Breast epithelium (tissue), 4 donors: ENCODE measurements around the gene MRTFA. TPM values are rescaled to one million over a fixed set of nuclear protein-coding genes. Genes with fewer than 3 reads are reported as not detected.

Experiments used
- DNase-seq, 2 donors: peaks; one replicate each; pipeline ENCODE4 v3.0.0-alpha.2; 2019; ENCODE audit warnings: low spot score in 2 of 2
- H3K27ac ChIP-seq, 2 donors: fragments of 200-600 bp; sonication (generic) in 1 of 2; one replicate each; pipeline ENCODE4 v1.5.1; 2016 to 2019; ENCODE audit warnings: mild to moderate bottlenecking in 1 of 2
- H3K27me3 ChIP-seq, 2 donors: fragments of 200-600 bp; sonication (generic) in 1 of 2; one replicate each; pipeline versions ENCODE4 v1.5.1 to v1.6.0; 2017 to 2019; ENCODE audit warnings: control low read depth in 1 of 2, mild to moderate bottlenecking in 1 of 2
- H3K36me3 ChIP-seq: fragments of 200-600 bp; one replicate; pipeline ENCODE4 v1.5.1; 2019
- H3K4me1 ChIP-seq, 2 donors: fragments of 200-600 bp; sonication (generic); one replicate each; pipeline ENCODE4 v1.5.1; 2016 to 2019; ENCODE audit warnings: control low read depth in 1 of 2
- H3K4me3 ChIP-seq, 3 donors: fragments of 200-600 bp; sonication (generic); 1 replicate in 2 of 3; 2 replicates in 1 of 3; pipeline ENCODE4 v1.5.1; 2016 to 2019; ENCODE audit warnings: mild to moderate bottlenecking in 3 of 3, moderate library complexity in 2 of 3
- H3K9me3 ChIP-seq, 2 donors: fragments of 200-600 bp; sonication (generic) in 1 of 2; one replicate each; pipeline ENCODE4 v1.5.1; 2016 to 2019; ENCODE audit warnings: control low read depth in 1 of 2
- CTCF ChIP-seq, 3 donors: fragments of 450-650 bp; IDR thresholded peaks; one replicate each; pipeline ENCODE4 v1.5.1; 2016 to 2017; ENCODE audit warnings: antibody characterized with exemption in 3 of 3, mild to moderate bottlenecking in 3 of 3, moderate library complexity in 3 of 3
- POLR2A ChIP-seq: fragments of 450-650 bp; IDR thresholded peaks from one replicate; pipeline ENCODE4 v1.6.1; 2016; ENCODE audit warnings: antibody characterized with exemption, mild to moderate bottlenecking, moderate library complexity
- POLR2AphosphoS5 ChIP-seq, 3 donors: sonication (generic); formaldehyde crosslinking; IDR thresholded peaks; one replicate each; pipeline ENCODE4 v1.6.1; 2017; ENCODE audit warnings: antibody characterized with exemption in 3 of 3
- intact Hi-C: fragments of 100-400 bp; cut with DNase I; formaldehyde crosslinking; loops from one replicate; pipeline ENCODE4 v1.15.1; 2023; ENCODE audit warnings: low total_unique reads
- total RNA-seq, 3 donors: library from RNA; depleted of rRNA; stranded (reverse); fragments of >200 nt; gene quantifications; one replicate each; pipeline ENCODE4 v1.1.0, GENCODE V29; 2016

The MRTFA gene
- 10 to 100 TPM; 47.0 to 69.2 (median 65.7) TPM for total RNA-seq

DNA sequence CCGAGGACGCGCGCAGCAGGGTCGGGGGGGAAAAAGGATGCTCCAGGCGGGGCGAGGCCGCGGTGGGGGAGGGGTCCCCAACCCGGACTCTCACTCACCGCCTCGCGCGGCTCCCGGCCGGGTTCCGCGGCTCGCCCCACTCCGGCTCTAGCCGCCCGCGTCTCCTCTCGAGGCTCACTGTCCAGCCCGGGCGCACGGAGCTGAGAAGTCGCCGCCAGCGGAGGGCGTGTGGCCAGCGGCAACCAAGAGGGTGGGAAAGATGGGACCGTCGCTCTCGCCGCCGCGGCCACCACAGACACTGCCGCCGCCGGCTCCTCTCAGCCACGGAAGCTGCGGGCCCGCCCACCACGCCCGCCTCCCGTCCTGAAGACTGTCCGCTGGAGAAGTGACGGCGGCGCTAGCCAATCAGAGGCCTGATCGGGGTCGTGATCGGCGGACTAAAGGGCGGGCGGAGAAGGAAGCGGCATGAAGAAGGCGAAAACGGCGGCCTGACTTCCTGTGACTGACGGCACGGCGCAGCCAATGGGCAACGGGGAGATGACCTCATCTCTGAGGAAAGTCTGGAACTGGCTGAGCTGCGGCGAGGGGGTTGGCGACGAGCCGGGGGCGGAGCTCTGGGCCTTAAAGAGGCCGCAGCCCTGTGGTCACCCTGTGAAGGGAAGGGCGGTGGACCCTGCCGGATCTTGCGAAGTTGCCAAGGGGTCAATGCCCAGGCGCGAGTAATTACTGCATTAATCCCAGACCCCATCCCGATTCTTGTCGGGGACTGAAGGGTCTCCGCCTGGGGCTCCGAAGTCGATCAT, at the start of gene MRTFA:
TSS of gene MRTFA (minus strand) at position 340 of the 803 bp plus-strand sequence.
- TF ChIP-seq POLR2AphosphoS5 (IDR thresholded peaks at IDR 0.05), result peak; percentile 89 to 98 (median 89)
- peak in 1 of 3 donors; percentile 11 for TF ChIP-seq CTCF (IDR thresholded peaks at IDR 0.05)
- peak; percentile 94 for TF ChIP-seq POLR2A
- Histone ChIP-seq H3K9me3 (no peaks in the 10 kb centered on the region), H3K4me1 (peaks cover 0 to 3% of the 10 kb centered on the region in 2 donors), H3K4me3 (peak within 1 kb of the TSS; percentile 96 to 99 (median 96)), H3K36me3 (no peaks in the 10 kb centered on the region), H3K27me3 (no peaks in the 10 kb centered on the region), H3K27ac (peak within 1 kb of the TSS; percentile 95)
- intact Hi-C loops, result no loop called here
- peak; percentile 100 for DNase-seq

DNA sequence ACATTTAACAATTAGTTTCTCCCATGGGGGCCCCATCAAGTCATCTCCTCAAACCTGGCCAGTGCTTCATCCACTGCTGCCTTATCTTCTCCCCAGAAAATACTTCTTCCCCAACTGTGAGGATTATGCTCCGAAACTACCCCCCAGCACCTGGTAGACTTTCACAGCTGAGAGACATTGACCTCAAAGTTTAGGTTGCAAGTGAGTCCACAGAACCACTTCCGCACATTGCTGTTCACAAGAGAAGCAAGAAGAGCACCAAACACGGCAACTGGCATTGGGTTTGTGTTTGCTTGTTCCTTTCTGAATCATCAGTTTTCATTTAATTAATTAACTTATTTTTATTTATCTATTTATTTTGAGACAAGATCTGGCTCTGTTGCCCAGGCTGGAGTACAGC, 48.9 kb upstream of the MRTFA start:
- intact Hi-C loops, result no loop called here

DNA sequence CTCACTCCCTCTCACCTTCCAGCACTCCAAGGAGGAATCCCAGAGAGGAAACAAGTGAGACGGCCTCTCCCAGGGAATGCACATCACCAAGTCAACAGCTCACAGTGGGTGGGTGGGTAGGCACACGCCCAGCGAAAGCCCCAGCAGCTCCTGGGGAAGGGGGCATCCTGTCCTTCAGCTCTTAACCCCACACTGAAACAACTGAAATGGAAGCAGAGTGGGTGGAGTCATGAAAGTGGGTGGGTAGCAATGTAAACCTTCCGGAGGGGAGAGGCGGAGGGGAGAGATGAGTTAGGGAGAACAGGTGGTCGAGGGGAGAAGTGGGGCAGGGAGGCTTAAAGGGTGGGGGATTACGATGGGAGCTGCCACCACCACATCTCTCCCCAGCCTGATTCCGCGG, 48.2 kb upstream of the MRTFA start:
- Histone ChIP-seq H3K36me3 (no peaks in the 10 kb centered on the region), H3K27me3 (no peaks in the 10 kb centered on the region), H3K4me1 (peaks cover 0 to 4% of the 10 kb centered on the region in 2 donors), H3K27ac (no peak overlapping the region), H3K9me3 (no peaks in the 10 kb centered on the region), H3K4me3 (no peak overlapping the region)
- intact Hi-C loops, result no loop called here
- DNase-seq, result no peak
- TF ChIP-seq POLR2AphosphoS5 (IDR thresholded peaks at IDR 0.05) (no peak), POLR2A (no peak), CTCF (IDR thresholded peaks at IDR 0.05) (no peak)

More for the DNA sequence above, 48.9 kb upstream of the MRTFA start:
- H3K9me3 ChIP-seq, result no peaks in the 10 kb centered on the region
- no peak for DNase-seq
- no peaks in the 10 kb centered on the region for H3K4me1 ChIP-seq
- H3K27me3 ChIP-seq, result no peaks in the 10 kb centered on the region
- TF ChIP-seq POLR2AphosphoS5 (IDR thresholded peaks at IDR 0.05) (no peak), POLR2A (no peak), CTCF (IDR thresholded peaks at IDR 0.05) (no peak)
- H3K36me3 ChIP-seq, result no peaks in the 10 kb centered on the region
- no peak overlapping the region for H3K27ac ChIP-seq
- no peak overlapping the region for H3K4me3 ChIP-seq

DNA sequence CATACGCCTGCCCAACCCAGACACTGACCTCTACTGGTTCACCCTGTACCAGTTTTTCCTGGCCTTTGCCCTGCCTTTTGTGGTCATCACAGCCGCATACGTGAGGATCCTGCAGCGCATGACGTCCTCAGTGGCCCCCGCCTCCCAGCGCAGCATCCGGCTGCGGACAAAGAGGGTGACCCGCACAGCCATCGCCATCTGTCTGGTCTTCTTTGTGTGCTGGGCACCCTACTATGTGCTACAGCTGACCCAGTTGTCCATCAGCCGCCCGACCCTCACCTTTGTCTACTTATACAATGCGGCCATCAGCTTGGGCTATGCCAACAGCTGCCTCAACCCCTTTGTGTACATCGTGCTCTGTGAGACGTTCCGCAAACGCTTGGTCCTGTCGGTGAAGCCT, 44.9 kb upstream of the MRTFA start:
- no peak for TF ChIP-seq POLR2A
- TF ChIP-seq CTCF (IDR thresholded peaks at IDR 0.05), result no peak
- no peak for TF ChIP-seq POLR2AphosphoS5 (IDR thresholded peaks at IDR 0.05)
- H3K27ac ChIP-seq, result no peak overlapping the region
- H3K36me3 ChIP-seq, result no peaks in the 10 kb centered on the region
- DNase-seq, result no peak
- no peak overlapping the region for H3K4me3 ChIP-seq
- intact Hi-C loops, result no loop called here
- no peaks in the 10 kb centered on the region for H3K9me3 ChIP-seq
- H3K27me3 ChIP-seq, result no peaks in the 10 kb centered on the region
- peaks cover 6 to 11% of the 10 kb centered on the region in 2 donors for H3K4me1 ChIP-seq

DNA sequence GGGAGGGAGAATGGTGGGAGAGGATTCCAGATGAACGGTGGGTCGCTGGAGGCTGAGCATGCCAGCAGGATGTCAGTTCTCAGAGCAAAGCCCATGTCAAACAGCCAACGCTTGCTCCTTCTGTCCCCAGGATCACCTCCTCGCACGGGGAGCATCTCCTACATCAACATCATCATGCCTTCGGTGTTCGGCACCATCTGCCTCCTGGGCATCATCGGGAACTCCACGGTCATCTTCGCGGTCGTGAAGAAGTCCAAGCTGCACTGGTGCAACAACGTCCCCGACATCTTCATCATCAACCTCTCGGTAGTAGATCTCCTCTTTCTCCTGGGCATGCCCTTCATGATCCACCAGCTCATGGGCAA, 44.3 kb upstream of the MRTFA start:
- no peak overlapping the region for H3K4me3 ChIP-seq
- H3K27me3 ChIP-seq, result no peaks in the 10 kb centered on the region
- peaks cover 6 to 11% of the 10 kb centered on the region in 2 donors for H3K4me1 ChIP-seq
- H3K36me3 ChIP-seq, result no peaks in the 10 kb centered on the region
- intact Hi-C loops, result no loop called here
- TF ChIP-seq POLR2A, result no peak
- TF ChIP-seq POLR2AphosphoS5 (IDR thresholded peaks at IDR 0.05), result no peak
- TF ChIP-seq CTCF (IDR thresholded peaks at IDR 0.05), result no peak
- no peak overlapping the region for H3K27ac ChIP-seq
- no peaks in the 10 kb centered on the region for H3K9me3 ChIP-seq
- DNase-seq, result no peak
